ENCODE results near the gene ICE2.

Gene ICE2

DNA sequence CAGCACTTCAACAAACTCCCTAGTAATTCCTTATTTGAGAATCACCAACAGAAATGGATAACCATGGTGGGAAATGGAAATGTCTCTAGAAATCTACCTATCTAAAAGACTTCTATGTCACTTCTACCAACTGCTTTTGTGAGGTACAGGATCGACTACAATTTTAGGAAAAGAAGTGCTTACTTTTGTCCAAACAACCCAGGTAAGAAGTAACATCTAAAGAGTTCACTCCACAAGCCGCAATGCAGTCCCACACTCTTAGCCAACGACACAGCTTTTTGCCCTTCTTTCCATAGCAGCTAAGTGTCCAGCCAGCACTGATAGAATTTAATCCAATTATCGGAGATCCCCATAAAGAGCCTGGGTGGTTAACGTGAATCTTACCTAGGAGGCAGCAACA lies 109.2 kb downstream of the ICE2 start:
- DNase-seq (ENCODE audit: low spot score): no peak
